GM21360 (cell line): Measurements from ENCODE around the gene TRA2B.
A peak's percentile ranks its signal among the peaks of the same experiment; 100 is the strongest.

Experiments used
- ATAC-seq: cut with Tn5 transposase; IDR thresholded peaks from one replicate; pipeline ENCODE4 v1.9.1; 2021; ENCODE audit warnings: mild to moderate bottlenecking, moderate library complexity; ENCODE audit not compliant: unreplicated experiment

Gene TRA2B

DNA sequence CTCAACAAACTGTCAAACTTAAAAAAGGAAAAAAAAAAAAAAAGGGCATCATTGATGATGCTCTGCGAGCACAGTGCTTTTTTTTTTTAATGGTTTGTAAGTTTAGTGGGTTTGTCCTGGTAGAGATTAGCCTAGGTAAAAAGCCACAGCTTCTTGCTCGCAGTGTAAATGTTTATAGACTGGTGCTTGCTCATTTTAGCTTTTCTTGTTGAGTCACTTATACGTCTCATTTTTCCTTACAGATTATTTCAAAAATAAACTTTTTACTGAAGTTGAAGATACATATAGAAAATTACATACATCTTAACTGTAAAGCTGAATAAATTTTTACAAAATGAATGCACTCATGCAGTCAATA lies 16.5 kb upstream of the TRA2B start:
- ATAC-seq: no peak

DNA sequence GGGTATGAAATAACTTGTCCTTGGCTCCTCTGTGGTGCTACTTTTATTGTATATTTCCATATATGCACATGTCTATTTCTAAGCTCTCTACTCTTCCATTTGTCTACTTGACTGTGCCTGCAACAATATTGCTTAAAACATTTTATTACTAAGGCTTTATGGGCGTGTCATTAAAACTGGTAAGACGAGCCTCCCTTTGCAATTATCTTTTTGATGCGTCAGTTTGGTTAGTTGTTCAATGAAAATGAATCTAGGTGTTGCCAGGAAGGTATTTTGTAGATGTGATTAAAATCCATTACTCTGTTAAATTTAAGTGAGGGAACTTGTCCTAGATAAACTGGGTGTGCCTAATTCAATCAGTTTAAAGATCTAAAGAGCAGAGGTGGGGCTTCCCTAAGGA lies 12.9 kb upstream of the TRA2B start:
- ATAC-seq: no peak

DNA sequence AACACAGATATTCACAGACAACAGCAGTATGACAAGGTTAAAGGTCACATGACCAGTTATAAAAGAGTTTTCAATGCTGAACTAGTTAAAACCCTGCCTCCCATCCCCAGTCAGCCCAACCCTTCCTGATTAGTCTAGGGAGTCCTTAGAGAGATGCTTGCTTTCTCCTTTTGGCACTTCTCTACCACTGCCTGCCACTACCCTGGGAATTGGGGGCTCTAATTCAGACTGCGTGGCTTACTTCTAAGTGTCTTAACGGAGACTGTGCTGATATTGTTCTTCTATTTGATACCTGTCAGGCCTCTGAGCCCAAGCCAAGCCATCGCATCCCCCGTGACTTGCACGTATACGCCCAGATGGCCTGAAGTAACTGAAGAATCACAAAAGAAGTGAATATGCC lies 11.7 kb upstream of the TRA2B start:
- ATAC-seq: no peak

DNA sequence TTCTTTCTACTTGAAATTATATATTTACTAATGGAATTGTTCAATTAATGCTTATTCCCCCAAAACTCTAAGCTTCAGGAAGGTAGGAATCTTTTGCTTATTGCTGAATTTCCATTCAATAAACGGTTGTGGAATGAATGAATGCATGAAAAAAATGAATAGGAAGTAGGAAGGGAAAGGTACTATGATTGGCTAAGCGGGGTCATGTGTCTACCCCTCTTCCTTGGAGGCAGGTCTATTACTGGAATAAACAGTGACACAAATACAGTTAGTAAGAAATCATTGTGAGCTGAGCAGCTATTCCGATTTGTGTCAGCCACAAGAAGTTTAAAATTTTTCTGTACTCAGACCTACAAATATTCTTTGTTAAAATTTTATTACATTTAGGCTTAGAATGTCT lies 10.5 kb upstream of the TRA2B start:
- ATAC-seq: no peak

DNA sequence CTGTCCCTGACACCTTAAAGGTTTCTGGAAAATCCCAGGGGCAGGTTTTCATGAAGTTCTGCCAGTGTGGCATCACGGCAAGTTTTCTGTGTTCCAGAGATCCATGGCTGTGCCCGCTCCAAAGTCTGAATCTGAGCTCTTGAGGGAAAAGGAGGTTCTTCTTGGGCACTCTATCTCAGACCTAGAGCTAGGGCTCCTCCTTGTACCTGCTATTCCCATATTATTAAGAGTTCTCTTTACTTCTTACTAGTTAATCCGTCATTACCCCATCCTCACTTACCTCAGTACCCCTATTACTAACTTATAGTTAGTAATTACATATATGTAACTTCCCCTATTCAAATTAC lies 5.9 kb upstream of the TRA2B start:
- no peak for ATAC-seq

DNA sequence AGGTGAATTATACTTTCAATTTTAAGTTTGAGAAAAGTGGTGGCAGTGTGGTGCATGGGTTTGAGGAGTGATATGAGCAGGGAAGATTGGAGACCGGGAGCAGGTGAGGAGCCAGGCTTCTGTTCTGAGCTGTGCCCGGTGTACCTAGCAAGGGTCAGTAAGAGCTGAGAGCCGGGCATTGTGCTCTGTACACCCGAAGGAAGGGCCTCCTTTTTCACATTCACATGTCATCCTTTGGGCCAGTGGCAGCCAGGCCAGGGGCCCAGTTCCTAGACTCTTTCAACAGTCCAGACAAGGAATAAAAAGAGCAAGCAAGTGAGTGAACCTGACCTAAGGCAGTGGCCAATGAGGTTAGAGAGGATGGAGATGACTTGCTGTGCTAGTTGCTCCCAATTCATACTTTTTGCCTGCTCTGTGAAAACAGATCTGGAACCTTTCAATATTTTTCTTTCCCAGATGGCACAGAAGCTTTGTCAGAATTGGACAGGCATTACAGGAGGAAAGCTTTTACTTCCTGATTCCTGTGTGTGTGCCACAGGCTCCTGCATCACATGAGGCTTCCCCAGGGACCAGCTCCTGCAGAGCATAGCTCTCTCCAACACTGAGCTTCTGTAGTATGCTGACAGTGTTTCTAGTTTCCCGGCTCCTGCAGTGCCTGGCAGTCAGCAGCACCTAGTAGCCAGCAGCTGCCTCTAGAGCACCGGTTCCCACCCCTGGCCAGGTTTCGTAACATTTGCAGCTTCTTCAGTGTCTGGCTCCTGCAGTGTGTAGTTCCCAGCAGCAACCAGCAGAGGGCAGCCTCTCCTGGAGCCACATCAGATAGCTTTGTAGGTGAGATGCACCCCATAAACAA lies 5.3 kb upstream of the TRA2B start:
- ATAC-seq: peak; percentile 92

DNA sequence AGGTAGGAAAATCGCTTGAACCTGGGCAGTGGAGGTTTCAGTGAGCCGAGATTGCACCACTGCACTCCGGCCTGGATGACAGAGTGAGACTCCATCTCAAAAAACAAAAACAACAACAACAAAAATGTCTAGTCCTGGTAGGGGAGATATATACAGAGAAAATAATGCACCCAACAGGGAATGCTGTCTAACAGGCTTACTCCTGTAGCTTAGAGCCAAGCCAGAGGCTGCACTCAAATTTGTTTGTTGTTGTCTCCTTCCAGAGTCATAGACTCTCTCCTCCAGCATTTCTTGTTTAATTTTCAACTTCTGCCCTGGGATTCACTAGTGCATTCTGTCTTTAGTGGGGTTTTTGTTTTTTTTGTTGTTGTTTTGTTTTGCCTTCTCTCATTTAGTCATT lies 4.6 kb upstream of the TRA2B start:
- no peak for ATAC-seq

DNA sequence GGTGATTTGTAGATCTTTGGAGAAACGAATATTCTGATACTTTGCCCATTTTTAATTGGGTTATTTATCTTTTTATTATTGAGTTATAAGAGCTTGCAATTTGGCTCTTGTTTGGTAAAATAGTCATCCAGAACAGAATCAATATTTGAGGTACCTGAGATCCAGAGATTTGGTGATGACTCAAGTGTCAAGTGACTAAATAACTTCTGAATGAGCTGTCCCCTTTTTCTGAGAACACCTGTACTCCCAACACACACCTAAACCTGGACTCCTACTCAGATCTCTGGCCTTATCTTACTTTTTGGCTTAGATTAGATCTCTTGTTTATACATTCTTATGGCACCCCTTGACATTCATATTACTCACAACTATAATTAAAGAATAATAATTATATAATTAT lies 3.1 kb upstream of the TRA2B start:
- ATAC-seq: no peak

DNA sequence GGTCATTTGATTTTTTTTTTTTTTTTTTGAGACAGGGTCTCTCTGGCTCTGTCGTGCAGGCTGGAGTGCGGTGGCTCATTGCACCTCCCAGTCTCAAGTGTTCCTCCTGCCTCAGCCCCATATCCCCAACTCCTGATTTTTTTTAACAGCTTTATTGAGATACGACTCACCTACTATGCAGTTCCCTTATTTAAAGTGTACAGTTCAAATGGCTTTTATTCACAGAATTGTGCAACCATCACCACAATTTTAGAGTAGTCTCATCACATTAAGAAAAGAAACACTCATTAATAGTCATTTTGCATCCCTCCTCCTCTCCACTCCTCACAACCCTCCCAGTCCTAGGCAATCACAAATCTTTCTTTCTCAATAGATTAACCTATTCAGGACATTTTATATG lies 1.9 kb upstream of the TRA2B start:
- no peak for ATAC-seq

DNA sequence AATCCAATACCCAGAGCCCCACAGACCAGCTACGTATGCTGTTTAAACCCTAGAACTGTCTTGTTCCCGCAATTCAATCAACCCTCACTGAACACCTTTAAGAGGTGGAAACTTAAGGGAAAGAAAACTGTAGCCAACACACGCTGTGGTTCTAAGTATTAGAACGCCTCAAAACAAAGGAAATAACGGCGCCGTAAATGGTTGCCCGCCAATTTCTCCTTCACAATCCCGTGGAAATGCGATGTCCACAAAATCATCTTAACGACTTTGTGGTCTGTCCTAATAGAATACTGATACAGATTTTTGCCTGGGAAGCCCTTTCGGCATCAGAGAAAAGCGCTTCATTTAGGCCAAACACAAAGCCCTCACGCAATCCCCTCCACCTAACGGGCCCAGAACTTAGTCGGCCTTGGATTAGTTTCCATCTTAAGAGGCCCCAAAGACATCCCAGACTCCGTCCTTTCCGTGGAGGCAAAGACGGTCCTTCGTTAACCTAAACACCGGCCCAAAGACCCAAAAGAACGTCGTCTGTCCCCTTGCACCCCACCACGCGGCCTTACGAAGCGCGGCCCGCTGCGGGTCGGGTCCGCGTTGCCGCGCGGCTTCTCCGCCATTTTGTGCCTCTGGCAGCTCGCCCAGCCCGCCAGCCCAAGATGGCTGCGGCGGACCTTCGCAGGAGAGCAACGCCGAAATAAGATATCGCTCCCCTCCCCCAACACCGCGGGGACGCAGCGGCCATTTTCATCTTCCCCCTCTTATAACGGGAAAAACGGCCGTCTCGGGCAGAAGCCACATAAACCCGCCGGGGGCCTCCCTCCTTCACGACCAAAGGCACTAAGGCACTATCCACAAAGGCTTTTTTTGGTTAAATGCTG lies 763 bp downstream of the TRA2B start:
- ATAC-seq: peak; percentile 39

DNA sequence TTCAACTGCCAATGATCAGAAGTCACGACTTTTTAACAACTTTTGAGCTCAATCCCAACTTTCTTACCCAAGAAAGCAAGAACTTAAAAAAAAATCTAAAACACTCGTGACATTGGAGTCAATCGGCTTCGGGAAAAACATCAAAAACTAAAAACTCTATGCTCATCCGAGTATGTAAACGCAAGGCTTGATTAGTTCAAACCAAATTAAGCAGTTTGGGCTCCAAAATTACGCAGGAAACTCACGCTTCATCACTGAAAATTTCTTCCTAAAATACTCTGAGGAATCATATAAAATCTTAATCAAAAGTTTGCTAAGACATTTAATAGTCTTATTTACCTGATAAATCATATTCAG lies 1.6 kb downstream of the TRA2B start:
- ATAC-seq: no peak

DNA sequence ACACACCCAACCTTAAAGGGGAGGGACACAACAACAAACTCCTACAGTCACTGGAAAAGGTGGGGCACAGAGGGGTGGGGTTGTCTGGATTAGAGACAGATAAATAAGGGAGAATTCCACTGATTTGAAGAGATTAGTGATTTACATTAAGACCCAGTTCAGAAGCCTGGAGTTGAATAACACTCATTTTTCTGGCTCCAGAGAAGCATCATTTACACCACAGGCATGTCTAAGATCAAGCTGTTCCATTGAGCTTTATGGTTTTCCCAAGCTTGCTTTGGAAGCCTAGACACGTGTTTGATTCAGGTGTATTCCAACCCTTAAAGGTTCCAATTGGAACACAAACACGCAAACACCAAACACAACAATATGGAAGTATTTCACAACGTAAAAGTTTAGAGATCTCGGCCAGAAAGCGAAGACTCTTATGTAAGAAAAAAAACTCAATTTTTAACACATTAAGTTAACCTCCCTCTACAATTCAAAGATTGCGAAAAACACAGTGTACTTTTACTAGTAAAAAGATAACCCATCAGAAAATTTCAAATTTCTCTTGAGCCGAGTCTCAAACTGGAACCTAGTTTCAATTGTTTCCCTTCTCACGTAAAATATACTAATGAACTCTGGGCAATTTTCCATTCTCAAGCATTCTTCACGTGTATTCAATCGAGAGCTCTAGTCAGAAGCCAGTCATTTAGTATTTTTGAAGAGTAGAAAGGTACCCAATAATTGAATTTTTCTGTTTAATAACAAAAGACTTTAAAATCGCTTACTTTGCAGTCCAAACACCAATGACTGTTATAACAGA lies 2.1 kb downstream of the TRA2B start:
- ATAC-seq: no peak

DNA sequence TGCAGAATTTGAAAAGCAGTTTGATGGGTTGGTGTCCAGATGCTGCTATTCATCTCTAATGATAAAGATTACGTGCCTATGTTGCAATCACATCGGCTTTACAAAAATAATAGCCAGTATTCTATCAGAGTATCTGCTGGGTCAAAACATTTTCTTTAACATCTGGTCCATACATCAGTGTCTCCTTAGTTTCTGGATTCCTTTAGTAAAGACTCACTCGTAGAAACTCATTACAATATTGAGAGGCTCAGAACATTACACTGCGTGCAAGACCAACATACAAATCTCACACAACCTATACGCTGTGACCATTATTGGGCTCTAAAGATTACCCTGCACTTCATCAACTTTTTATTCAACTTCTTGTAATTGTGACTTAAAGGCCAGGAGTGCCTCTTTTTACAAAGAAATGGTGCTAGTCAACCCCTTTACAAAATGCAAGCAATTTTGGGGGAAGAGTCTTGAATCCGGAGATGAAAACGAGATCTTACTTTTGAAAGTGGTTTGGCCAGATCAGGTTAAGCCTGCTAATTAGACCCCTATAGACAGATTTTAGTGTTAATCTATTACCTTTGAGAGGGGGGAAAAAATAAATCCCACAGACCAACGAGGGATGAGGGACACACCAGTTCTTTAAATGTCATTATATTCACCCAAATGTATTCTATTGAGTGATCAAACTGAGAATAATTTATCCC lies 2.9 kb downstream of the TRA2B start:
- ATAC-seq: no peak

DNA sequence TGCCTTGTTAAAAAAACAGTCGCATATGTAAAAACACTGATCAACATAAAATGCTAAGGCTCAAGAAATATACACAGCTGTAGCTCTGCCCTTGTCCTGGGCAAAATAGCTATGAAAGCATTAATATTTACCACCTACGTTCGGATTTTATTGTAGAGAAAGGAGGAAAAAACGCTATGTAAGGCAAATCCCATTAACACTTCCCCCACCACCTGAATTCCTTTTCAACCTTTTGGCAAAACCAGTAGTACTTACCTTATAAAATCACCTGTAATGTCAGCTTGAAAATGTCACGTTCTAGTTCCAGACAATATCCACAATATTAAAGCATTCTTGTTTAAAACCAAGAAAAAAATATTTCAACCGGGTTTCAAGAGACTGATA lies 3.6 kb downstream of the TRA2B start:
- ATAC-seq: no peak

DNA sequence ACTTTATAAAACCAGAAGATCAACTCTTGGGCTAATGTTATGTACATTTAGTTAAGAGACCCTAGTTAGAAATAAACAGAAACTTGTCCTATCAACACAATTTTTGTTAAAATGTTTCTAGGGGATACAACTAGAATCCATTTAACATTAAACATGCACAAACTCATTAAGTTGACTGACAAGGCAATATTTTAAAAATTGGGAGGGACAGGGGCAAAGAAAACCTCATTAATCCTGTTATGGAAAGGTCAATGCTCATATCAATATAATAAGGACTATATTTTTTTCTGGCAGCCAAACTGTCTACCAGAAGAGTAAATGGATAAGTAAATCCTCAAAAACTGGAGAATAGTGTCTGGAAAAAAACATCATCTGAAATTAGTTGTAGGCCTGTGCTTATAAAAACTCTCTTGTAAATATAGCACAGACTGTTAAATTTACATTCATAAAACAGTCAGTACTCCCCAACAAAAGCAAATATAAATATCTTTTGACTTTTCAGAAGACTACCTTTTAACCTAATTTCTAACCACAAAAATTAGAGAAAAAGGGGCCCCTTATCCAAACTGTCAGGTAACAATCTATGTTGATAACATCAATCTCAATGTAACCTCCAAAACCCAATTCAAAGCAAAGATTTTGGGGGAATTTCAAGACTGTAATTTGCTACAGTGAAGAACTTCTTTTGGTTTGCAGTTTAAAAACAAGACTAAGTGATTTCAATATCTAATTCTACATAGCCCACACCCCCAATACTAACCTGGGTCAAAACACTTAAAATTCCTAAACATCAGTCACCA lies 4.2 kb downstream of the TRA2B start:
- no peak for ATAC-seq

DNA sequence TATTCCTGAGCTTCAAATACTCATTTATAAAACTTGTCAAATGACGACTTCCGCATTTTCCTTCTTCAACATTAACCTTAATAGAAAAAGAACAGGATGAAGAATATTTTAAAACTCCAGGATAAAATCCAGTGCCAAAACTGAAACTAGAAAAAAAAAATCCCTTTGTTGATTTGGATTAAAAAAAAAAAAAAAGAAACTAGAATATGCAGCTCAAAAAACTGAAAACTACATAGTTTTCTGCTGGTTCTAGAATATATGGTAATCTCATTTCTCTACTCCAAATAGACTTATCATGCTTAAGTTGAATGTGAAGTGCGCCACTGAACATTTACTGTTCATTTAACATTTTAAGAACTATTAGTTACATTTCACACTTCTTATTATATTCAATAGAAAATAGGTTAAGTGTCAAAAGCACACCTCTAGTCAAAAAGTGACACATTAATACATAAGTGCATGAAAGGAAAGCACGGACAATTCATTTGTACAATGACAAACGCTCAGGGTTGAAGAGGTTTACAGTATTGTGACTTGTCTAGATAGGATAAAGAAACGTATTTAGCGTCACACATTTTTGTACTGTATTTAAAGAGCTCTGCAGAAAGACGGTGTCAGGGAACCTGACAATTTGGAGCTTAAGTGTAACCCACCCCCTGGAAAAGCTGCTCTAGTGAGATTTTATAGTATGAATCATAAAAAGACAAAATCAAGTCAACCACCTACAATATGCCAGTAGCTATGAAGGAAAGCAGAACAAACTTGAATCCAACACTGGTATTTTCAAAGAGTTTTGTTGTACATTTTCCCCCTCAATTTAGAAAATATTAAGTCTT lies 5.8 kb downstream of the TRA2B start:
- no peak for ATAC-seq

DNA sequence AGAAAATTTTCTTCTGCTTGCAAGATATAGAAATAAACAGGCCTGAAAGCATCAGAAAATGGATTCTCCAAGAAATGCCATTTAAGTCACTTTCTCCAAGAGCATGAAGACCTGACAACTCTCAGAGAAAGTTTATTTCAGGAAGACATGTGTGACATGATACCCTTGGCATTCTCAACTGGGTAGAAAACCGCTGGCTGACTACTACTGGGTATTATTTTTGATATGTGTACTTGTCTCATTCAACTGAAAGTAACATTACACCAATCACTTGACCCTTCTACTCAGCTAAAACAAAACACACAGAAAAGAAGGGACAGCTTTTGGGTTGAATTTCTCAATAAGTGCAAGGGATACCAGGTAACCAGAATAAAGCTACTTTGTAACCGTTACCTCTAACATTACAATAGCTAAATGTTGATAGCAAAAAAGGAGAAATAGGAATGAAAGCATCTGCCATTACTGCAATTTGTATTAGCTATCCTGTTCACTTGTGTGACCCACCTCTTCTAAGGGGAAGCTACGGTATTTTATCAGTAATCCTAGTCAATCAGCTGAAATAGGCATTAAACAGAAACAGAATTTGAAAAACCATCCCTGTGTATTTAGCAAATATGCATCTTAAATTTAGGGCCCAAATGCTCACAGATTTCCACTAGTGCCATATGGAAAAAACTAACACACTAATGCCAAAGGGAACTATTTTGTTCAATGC lies 7.3 kb downstream of the TRA2B start:
- no peak for ATAC-seq

DNA sequence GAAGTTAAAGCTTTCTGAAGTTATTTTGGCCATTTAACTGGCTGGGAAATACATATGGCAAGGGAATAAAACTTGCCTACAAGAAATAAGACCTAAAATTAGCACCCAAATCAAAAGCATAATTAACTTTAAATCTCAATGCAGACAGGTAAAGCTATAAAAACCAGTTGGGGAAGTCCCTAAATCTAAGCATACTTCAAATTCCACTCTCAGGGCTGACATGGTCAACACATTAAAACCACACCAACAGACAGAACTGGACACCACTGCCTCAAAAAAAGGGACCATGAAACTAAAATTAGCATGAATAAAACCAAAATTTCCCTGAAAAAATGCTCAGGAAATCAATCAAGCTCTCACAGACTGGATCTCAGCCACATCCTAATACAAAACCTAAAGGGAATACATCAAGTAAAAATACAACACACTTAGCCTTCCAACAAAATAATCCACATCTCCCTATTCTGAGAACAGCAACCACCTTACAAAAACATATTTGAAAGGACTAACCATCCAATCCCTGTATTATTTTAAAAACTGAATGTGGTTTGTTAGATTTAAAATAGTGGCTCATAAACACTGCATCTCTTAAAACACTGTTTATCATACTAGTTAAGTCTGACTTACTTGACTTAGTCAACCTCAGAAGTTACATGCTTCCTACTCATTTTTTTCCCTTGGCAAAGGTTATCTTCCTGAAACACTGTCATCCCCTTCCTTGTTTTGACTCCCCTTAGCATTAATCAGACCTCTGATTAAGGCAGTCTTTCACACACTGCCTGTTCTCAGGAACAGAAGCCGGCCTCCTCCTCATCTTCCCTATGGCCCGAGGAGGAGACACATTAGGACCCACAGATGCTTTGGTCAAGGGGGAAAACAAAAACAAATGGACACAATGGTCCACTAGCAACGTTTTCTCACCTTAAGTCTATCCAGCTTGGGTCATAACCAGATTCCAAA lies 8.3 kb downstream of the TRA2B start:
- ATAC-seq: no peak
